ENCODE measurements around the gene CDCP1.
"Not testable (repeated sequence)": the region's sequence is repeated elsewhere in the genome, so short reads cannot be mapped to it uniquely, and the experiment has no call there.

CDCP1 gene

DNA sequence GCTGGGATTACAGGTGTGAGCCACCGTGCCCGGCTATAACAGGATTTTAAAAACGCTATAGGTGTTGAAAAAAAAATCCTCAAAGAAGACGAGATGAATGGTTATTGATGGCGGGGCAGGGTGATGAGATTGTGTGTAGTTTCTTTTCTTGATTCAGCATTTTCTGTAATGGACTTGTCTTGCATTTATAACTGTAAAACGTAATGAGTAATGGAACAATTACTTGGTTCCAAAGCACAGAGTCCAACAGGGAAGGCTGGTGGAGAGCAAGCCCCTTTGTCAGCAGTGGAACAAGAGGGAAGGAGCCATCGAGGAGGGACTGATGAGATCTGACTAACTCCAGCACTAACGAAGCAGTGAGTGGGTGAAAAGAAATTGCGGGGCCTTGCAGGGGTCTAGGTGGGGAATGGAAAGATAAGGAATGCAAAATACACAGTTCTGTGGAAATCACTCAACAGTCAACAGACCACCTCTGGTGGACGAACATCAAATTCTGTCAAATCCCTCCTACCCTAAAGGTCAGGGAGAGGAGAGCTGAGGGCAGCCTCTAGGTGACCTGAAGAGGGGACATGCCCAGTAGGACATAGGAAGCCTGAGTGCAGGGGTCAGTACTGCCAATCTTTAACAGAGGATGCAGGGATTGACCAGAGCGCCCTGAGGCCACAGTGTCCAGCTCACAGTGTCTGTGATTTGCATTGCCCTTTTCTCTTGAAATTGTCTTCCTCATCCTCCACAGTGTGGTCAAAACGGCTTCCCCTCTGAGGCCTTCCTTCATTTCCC lies 23.1 kb upstream of the CDCP1 start:
- DNase-seq = no peak

DNA sequence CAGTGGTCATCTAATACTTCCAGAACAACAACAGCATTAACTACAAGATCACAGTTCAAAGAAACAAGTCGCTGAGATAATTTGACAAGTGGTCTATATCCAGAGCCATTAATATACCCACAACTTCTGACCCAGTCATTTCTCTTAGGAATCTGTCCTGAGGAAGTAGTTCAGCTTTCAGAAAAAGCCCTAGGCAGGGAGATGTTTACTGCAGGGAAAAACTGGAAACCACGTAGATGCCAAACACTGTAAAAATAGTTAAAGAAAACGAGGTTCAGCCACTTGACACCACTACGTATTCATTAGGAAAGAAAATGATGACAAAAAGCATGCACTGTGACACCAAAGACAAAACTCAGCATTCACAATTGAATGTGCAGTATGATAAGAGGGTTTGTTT lies 22.3 kb upstream of the CDCP1 start:
- DNase-seq = no peak

DNA sequence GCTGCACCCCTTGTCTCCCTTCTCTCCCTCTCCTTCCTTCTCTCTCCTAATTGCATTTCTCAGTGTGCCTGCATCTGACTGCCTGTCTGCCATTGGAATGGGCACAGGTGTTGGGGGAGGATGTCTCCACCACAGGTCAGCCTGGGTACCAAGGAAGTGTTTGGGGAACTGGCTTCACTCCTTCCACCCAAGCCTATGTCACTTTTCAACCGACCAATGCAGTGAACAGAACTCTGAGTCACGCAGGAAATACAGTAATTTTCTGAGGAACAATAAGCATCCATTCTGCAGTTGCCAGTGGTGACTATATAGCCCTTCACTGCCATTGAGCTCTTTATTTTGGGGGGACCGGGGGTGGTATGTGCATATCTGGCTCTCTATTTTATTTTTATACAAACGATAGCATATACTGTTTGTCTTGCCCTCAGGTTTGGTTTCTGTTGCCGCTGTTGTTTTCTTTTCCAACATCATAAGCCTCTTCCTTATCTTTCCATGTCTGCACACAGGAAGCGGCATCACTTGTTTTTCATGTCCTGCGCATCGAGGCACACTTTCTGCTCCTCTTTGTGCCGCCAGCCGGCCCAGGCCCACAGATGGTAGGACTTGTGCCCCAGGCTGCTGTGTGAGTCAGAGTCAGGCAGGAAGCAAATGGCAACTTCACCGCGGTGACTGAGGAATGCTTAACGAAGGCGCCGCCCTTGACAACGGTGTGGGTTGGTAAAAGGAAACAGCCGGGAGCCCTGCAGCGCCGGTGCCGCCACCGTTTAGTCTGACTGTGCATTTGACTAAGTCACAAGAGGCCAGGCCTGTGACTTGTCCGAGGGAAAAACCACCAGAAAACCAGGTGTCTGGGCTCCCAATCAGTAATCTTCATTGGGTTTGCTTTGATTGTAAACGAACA lies 21.1 kb upstream of the CDCP1 start:
- peak; percentile 46 to 80 for DNase-seq

DNA sequence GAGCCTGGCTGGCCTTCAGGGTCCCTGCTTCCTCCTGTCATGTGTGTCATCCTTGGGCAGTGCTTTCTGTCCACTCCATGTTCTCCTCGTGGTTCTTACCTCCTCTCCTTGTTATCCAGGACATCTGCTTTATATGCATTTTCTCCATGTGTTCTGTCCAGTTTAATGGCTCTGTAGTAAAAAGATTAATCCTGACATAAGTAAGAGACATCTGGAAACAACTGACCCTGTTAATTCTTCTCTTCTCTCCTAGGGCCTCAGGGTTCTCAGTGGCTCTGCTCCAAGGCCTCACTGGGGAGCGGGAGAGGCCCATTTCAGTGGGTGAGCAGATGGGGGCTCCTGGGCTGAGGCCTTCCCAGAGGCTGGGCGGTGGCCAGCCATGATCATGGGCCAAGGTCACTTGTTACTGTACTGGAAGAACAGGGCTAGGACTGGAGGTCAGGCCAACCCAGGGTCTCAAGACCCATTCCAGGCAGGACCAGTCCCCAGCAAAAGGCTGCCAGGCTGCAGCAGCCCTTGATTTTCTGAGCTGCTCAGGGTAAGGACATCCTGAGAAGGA lies 20.2 kb upstream of the CDCP1 start:
- peak in 1 of 2 experiments; percentile 46 for DNase-seq

DNA sequence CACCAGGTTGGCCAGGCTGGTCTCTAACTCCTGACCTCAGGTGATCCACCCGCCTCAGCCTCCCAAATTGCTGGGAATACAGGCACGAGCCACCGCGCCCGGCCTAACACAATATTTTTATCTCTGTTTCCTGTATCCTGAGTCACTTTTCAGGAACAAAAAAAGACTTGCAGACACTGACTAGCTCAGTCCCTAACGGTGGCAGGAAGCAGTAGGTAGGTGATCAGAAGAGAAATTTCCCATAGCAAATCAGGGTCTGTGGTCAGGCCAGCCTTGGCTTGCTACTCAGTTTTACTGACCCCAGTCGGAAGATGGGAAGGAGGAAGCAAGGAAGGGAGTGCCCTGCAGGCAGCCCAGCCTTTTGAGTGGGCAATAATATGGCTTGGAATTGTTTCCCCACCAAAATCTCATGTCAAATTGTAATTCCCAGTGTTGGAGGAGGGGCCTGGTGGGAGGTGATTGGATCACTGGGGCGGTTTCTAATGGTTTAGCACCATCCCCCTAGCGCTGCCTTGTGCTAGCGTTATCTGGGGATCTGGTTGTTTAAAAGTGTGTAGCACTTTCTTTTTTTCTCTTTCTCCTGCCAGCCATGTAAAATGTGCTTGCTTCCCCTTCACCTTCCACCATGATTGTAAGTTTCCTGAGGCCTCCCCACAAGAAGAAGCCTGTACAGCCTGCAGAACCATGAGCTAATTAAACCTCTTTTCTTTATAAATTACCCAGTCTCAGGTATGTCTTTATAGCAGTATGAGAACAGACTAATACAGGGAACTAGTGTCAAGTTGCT lies 19.5 kb upstream of the CDCP1 start:
- no peak for DNase-seq

DNA sequence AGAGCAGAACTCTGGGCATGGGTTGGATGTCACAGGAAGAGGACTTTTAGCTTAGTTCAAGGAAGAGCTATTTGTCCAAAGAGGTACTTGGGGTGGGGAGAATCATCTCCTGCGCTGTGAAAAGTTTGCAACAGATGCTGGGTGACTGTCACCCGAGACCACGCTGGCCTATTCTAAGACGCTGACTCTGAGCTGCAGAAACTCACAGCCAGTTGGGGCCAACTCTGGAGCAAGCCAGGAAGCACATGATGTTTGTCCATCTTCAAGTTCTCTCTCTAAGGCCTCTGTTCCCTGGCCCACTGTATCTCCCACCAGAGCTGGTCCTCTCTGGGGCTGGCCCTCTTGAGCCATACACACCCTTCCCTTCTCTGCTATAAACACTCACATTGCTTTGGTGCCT lies 17.9 kb upstream of the CDCP1 start:
- DNase-seq = no peak

DNA sequence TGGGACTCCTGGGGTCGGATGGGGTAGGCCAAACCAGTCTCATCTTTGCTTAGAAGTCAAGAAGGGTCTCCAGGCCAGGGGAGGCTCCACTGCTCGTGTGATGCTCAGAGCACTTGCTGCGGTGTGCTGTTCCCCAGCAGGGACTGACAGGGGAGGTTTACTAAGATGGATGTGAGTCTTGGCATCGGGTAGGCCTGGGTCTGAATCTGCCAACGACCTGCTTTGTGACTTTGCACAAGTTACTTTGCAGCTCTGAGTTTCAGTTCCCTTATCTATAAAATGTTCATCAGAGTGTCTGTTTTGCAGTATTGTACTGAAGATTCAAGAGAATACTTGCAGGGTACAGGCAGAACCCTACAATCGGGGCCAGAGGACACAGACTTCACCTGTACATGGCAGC lies 17.3 kb upstream of the CDCP1 start:
- DNase-seq = no peak

DNA sequence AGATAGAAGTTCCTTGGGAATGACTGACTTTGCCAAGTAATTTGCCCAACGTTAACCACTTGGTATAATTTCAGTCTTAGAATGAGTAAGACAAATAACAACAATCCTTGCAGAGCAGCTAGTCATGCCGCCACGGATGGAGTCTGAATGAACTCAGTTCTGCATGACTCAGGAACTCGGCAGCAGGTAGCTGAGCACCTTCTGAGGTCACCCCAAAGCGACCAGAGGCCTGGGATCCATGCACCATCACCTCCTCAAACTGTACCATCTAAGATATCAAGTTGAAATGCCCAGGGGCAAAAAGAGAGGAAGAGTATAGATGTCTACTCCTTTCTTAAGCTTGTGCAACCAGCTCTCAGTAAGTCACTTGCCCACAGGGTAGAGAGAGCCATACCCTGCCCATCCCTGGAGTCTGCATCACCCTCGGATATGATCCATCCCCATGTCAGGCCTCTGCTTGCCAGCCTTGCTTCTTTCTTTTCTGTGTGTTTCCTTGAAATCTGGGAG lies 8.5 kb upstream of the CDCP1 start:
- DNase-seq = no peak

DNA sequence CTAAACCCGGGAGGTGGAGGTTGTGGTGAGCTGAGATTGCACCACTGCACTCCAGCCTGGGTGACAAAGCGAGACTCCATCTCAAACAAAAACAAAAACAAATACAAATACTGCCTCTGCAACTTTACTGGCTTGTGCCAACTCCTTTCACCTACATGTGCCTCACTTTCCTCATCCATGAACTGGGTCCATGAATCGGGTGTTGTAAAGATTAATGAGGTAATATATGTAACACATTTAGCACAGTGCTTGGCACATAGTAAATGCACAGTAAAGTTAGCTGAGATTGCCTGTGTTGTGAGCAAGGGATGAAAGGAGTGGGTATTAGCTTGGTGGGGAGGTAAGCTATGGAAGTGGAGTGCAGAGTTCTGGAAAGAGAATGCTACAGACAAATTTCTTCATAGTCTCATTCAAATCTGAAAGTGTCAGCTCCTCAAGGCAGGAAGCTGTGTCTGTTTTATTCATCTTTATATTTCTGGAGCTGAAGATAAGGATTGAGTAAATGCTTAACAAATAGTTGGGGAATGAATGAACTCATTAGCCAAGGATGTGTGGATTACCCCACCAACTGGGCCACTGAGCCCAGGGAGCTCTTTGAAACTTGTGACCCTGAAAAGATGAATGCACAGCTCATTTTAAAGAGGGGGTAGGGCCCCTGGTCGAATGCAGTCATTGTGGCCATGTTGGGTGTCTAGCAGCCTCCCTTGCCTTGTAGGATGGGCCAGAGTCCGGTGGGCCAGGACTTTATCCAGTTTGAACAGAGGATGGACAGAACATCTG lies 7.7 kb upstream of the CDCP1 start:
- no peak for DNase-seq

DNA sequence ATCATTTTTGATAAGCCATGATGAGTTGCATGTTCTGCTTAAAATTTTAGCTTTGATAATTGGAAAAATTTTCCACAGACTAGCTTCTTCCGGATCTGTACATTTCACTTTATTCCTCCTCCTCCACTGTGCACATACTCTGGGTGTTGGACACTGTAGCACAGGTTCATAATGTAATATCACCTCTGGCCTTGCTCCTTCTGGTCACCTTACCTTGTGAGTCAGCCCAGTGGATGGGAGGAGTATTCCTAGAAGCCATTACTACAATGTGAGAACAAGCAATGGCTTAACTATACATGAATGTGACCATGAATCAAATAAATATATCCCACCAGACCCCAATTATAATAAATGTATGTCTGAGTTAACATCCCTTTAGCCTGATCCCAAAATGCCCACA lies 6.1 kb upstream of the CDCP1 start:
- DNase-seq = no peak

DNA sequence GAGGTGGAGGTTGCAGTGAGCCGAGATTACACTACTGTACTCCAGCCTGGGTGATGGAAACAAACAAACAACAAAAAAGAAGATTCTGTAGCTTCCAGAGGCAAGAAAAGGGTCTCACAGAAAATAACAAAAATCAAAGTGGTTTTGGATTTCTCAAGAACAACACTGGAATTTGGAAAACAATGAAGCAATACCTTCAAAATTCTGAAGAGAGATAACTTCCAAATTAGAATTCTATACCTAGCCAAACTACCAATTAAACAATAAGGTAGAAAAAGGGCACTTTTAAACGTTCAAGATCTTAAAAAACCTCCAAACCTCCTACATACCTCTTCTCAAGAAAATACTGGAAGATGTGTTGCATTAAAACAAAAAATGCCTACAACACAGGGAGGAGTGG lies 4.9 kb upstream of the CDCP1 start:
- DNase-seq = no peak

DNA sequence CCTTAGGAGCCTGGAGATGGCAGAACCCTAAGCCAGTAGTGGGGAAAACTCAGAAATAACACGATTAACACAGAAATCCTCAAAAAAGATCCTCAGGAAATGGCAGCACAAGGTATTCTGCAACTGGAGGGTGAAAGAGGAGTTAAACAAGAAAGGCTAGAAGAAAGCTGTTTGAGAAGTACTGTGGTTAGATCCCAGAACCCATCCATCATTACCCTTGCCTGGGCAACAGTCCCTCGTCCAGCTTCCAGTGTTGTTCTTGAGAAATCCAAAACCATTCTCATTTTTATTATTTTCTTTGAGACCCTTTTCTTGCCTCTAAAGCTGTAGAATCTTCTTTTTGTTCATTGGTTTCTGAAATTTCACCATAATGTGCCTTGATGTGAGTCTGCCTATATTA lies 2.7 kb upstream of the CDCP1 start:
- DNase-seq = no peak

DNA sequence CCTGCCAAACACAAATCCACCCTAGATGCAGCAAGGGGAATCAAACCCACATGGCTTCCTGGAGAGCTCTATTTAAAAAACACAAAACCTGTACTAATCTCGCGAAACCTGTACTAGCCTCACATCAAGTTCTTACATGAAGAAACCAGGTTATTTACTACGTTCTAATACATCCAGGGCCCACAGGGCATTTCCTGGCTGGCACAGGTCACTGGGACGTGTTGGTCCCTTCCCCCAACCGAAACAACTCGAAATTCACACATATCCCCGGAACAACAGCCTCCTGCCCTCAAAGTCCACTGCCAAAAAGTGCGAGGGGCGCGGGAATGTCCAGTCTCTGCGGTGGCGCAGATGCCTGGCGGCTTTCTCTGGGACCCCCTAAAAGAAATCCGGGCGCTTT lies 955 bp downstream of the CDCP1 start:
- no peak for DNase-seq

DNA sequence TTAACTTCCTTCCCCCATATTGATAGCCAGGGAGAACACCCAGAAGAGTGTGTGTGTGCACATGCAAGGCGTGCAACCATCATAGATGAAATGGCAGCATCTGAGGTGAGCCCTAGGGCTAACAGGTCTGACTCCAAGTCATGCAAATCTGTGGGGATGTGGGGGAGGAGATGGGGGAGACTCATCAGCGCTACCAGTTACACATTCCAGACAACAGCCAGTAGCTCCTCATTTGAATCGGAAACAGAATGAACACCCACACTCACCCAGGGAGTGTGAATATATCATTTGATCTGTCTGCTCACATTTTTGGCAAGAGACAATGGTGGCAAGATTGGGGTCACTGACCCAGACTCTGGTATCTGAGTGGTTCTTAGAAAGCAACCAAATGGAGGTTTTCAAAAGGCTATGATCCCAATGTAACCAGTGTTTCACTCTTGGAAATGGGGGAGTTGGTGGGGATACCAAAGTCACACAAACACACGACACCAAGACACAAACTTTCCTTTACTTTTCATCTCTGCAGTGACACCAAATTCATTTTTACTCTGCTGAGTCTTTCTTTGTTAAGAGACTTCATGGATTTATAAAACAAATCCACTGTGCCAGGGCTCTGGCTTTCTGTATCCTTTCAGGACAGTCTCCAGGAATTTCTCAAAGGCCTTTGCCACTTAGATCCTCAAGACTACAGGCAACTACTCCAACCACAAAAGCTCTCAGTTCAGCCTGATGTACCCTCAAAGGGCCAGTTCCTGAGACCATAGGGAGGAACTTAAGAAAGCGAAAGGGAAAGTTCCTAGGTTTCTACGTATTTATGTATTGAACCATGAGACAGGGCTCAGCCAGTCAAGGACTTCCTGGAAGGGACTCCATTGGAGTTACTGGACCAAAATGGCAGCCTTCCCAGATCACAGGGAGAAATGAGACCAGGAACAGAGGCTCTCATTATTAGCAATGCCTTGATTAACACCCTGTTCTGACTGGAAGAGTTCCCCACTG lies 2.2 kb downstream of the CDCP1 start:
- no peak for DNase-seq

DNA sequence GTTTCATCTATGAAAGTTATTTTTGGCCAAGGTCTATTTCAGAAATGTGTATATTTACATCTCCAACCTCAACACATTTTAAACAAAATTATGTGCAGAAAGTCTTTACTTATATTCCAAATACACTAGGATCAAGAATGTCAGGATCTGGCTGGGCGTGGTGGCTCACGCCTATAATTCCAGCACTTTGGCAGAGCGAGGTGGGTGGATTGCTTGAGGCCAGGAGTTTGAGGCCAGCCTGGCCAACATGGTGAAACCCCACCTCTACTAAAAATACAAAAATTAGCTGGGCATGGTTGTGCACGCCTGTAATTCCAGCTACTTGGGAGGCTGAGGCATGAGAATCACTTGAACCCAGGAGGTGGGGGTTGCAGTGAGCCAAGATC lies 5.4 kb downstream of the CDCP1 start:
- not testable (repeated sequence) for DNase-seq

DNA sequence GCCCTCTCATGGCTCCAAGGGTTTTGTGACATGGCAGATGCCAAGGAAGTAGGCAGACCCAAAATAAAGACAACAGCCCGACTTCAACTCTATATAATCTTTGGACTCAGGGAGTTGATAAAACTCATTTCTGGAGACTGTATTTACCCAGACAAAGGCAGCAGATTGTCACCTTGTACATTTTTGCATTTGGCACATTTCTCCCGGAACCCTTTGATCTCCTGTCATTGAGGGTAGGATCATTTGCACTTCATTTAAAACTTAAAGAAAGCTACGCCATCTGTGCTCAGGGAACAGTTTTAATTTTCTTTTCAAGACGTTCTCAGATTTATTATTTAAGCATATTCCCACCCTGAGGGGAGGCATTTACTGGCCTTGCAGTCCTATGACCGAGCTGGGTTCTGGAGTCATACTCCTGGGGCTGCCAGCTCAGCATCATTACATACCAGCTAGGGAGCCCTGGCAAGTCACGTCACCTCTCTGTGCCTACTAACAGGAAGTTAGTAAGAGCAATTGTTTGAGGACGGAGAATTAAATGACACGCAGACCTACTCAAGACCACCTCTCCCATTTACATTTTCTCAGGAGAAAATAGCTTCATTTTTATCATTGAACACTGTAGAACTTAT lies 5.9 kb downstream of the CDCP1 start:
- DNase-seq = no peak

DNA sequence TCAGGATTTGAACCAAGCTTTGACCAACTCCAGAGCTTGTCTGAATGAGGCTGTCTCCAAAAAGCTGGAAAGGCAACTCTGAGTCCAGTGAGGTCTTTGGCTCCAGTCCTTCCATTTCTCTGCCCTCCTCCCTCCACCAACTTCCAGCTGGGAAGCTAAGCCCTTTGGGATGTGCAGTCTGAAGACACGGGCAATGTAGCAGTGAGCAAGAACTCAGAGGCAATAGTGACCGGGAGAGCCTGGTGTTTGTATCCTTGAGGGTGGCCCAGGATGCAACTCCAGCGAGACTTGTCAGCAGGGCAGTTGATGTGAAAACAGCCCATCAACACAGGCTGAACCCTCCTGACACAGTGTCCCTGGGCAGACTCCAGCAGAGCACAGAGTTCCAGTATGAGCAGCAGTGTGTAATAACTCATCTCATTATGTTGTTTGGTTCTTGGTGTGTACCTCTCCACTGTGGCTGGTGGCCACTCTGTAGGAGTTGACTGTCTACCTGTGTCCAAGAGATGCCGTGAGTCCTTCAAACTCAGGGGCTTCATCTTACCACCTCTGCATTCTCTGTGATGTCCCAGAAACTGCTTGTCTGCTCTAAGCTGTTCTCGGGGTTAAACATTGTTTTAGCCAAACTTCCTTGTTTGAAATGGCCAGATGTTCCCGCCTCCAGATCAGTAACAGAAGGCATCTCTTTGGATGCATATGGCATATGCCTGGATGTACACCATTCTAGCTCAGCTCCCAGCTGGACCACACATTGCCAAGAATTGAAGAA lies 6.6 kb downstream of the CDCP1 start:
- DNase-seq = peak; percentile 37 to 73

DNA sequence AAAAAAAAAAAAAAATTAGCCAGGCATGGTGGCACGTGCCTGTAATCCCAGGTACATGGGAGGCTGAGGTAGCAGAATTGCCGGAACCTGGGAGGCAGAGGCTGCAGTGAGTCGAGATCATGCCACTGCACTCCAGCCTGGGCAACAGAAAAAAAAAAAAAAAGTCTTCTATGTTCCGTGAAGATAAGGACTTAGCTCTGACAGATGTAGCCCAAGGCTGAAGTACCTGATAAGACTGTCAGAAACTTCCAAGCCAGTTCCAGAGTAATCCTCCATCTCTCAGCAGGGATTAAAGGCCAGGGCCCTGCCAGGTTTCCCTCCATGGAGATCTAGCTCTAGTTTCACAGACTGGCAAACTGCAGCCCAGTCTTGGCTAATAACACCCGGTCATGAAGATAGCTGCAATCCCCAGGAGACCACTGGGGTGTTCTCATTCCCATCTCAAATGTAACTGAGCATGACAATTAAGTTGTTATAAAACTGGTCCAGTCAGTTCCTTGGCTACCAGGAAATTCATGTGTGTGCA lies 8.5 kb downstream of the CDCP1 start:
- peak; percentile 34 to 68 for DNase-seq

DNA sequence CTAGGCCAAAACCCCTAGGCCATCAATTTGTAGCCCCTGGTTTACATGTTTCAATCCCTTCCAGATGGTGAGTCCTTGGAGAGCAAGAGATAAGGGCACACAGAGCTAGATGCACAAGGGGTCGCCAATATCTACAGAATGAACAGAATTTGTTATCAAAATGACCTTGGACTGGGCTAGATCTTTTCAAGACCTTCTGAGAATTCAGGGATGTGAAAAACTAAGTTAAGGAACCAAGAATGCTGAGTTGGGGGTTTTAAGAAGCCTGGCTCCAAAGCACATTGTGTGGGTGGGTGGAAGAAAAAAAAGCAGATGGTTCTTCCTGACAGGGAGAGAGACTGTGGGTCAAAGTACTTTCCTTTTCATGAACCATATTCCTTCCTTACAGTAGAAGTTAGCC lies 10.2 kb downstream of the CDCP1 start:
- peak in 1 of 2 experiments; percentile 2 for DNase-seq

Data from NCI-H524 (cell line).